Endodermal cell (in vitro differentiated cells): ENCODE data around the gene NR6A1. TPM values are rescaled to one million over a fixed set of nuclear protein-coding genes. Genes with fewer than 3 reads are reported as not detected.

Source experiments
- DNase-seq: peaks from one replicate; pipeline ENCODE4 v3.0.0-alpha.2; 2017
- H3K27ac ChIP-seq: 2 replicates; pipeline ENCODE4 v1.5.1; 2013; ENCODE audit warnings: mild to moderate bottlenecking, low read depth, low read length, moderate library complexity
- H3K27me3 ChIP-seq: 2 replicates; pipeline ENCODE4 v1.6.1; 2013; ENCODE audit warnings: mild to moderate bottlenecking, low read length, moderate library complexity; ENCODE audit not compliant: insufficient read depth, control insufficient read depth, poor library complexity, severe bottlenecking
- H3K36me3 ChIP-seq: 2 replicates; pipeline ENCODE4 v1.7.0; 2013; ENCODE audit warnings: mild to moderate bottlenecking, low read length, moderate library complexity; ENCODE audit not compliant: control insufficient read depth, insufficient read depth
- H3K4me1 ChIP-seq: one replicate; pipeline ENCODE4 v1.7.0; 2013; ENCODE audit warnings: low read length; ENCODE audit not compliant: control insufficient read depth, insufficient read depth
- H3K4me3 ChIP-seq: 2 replicates; pipeline ENCODE4 v1.5.1; 2013; ENCODE audit warnings: mild to moderate bottlenecking, low read length, moderate library complexity
- H3K9ac ChIP-seq: 2 replicates; pipeline ENCODE4 v1.6.1; 2013; ENCODE audit warnings: mild to moderate bottlenecking, low read length, moderate library complexity; ENCODE audit not compliant: poor library complexity, severe bottlenecking; ENCODE audit errors: extremely low read depth
- H3K9me3 ChIP-seq: 2 replicates; pipeline ENCODE4 v1.6.1; 2013; ENCODE audit warnings: mild to moderate bottlenecking, low read length, moderate library complexity; ENCODE audit not compliant: control insufficient read depth
- H3K27ac Mint-ChIP-seq: 2 replicates; pipeline ENCODE4 v1.8.0; 2020; ENCODE audit warnings: mixed read lengths
- H3K27me3 Mint-ChIP-seq: 2 replicates; pipeline ENCODE4 v1.8.0; 2021; ENCODE audit warnings: mild to moderate bottlenecking, mixed read lengths; ENCODE audit not compliant: insufficient read depth
- H3K36me3 Mint-ChIP-seq: 2 replicates; pipeline ENCODE4 v1.8.0; 2020; ENCODE audit warnings: low read depth, mixed read lengths
- H3K4me1 Mint-ChIP-seq: 2 replicates; pipeline ENCODE4 v1.8.0; 2020; ENCODE audit warnings: mixed read lengths
- H3K4me3 Mint-ChIP-seq: 2 replicates; pipeline ENCODE4 v1.8.0; 2020; ENCODE audit warnings: mild to moderate bottlenecking, moderate library complexity, mixed read lengths
- H3K9me3 Mint-ChIP-seq: 2 replicates; pipeline ENCODE4 v1.8.0; 2020; ENCODE audit warnings: mild to moderate bottlenecking, mixed read lengths
- CTCF ChIP-seq: fragments of 200-600 bp; sonication (generic); conservative IDR thresholded peaks from 2 replicates; pipeline ENCODE4 v1.5.0; 2021; ENCODE audit warnings: antibody characterized with exemption, mild to moderate bottlenecking
- WGBS, 2 experiments: methylation state at CpG; one replicate each; pipeline versions ENCODE4 v1.1.5 to v1.1.7; 2013; ENCODE audit warnings: missing lambda C conversion rate in 2 of 2, mixed read lengths in 1 of 2; ENCODE audit not compliant: insufficient coverage in 1 of 2, insufficient read length in 1 of 2; 5-methylcytosine and 5-hydroxymethylcytosine counted together
- total RNA-seq, 2 donors: library from RNA; stranded (reverse); fragmentation: NEBNext Ultra II Directional in 1 of 2; extraction: Animal tissue kit (Norgen Biotek cat#: 25700) in 1 of 2; gene quantifications; 2 replicates in 1 of 2; 3 replicates in 1 of 2; pipeline ENCODE4 v1.2.1, GENCODE V29; 2021

NR6A1 gene
- total RNA-seq, 2 donors from 2014 or later, result 168 to 206 TPM

- Histone ChIP-seq H3K4me1 (no peaks in the 10 kb centered on the region), H3K27me3 (no peaks in the 10 kb centered on the region), H3K9ac (no peak overlapping the region), H3K36me3 (peaks cover 5% of the 10 kb centered on the region), H3K27ac (no peak overlapping the region), H3K9me3 (no peaks in the 10 kb centered on the region), H3K4me3 (no peak overlapping the region)
- DNase-seq, result no peak
- no peak for TF ChIP-seq CTCF
- H3K4me3 Mint-ChIP-seq, result no peak overlapping the region
- H3K4me1 Mint-ChIP-seq, result peaks cover 14% of the 10 kb centered on the region
- no peaks in the 10 kb centered on the region for H3K36me3 Mint-ChIP-seq
- no peaks in the 10 kb centered on the region for H3K9me3 Mint-ChIP-seq
- WGBS, 2 experiments, result 92 to 94% methylated on average over 2 to 3 of the region's 4 CpGs
- no peaks in the 10 kb centered on the region for H3K27me3 Mint-ChIP-seq
- no peak overlapping the region for H3K27ac Mint-ChIP-seq
These were observed 212.2 kb downstream of the NR6A1 start for GRCh38 chr9:124558777-124559470.

DNA sequence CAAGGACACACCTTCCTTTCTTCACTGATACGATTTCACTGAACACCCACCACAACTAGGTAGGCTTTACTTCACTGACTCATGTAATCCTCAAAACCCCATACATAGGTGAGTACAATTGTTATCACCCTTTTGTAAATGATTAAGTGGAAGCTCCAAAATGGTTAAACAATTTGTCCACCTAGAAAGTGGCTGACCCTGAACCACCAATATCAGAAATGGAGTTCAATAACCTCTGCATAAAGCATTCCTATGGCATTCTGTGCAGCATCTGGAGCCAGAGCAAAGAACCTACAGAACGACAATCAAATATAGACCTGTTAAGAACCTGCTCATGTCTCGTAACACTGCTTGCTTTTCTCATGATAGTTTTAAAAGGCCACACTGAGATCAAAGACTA, 213.2 kb downstream of the NR6A1 start:
- no peaks in the 10 kb centered on the region for H3K36me3 Mint-ChIP-seq
- 90 to 97% methylated on average over 2 to 3 of the region's 3 CpGs for WGBS, 2 experiments
- H3K27ac Mint-ChIP-seq, result no peak overlapping the region
- Histone ChIP-seq H3K27ac (no peak overlapping the region), H3K9me3 (no peaks in the 10 kb centered on the region), H3K4me1 (no peaks in the 10 kb centered on the region), H3K4me3 (no peak overlapping the region), H3K27me3 (no peaks in the 10 kb centered on the region), H3K36me3 (peaks cover 9% of the 10 kb centered on the region), H3K9ac (no peak overlapping the region)
- H3K9me3 Mint-ChIP-seq, result no peaks in the 10 kb centered on the region
- H3K4me3 Mint-ChIP-seq, result no peak overlapping the region
- no peak for TF ChIP-seq CTCF
- no peaks in the 10 kb centered on the region for H3K27me3 Mint-ChIP-seq
- no peak for DNase-seq
- H3K4me1 Mint-ChIP-seq, result peaks cover 12% of the 10 kb centered on the region

DNA sequence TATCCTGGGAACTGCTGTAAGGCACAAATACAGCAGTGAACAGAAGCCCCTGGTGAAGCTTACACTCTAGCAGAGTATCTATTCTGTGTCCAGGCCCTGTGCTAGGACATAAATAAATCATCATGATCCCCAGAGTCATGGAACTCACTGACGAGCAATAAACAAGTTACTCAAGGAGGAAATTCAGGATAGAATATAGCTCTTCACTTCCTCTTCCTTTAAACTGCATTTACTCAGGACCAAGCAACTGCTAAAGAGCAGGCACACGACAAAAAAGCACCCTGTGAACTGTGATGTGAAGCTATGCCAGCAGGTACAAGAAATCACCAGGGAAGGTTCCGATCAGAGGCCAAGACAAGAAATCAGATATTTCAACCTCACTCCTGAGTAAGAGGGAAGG, 216.1 kb downstream of the NR6A1 start:
- Mint-ChIP-seq H3K36me3 (no peaks in the 10 kb centered on the region), H3K9me3 (no peaks in the 10 kb centered on the region), H3K27me3 (no peaks in the 10 kb centered on the region), H3K4me1 (peaks cover 10% of the 10 kb centered on the region), H3K27ac (no peak overlapping the region), H3K4me3 (no peak overlapping the region)
- Histone ChIP-seq H3K27ac (no peak overlapping the region), H3K27me3 (no peaks in the 10 kb centered on the region), H3K36me3 (peaks cover 21% of the 10 kb centered on the region), H3K9me3 (no peaks in the 10 kb centered on the region), H3K4me1 (no peaks in the 10 kb centered on the region), H3K9ac (no peak overlapping the region), H3K4me3 (no peak overlapping the region)
- 95 to 100% methylated on average over 3 of the region's 3 CpGs for WGBS, 2 experiments
- TF ChIP-seq CTCF, result no peak
- no peak for DNase-seq
